SU-DHL-6 (cell line): ENCODE data around the gene NEIL3.

Source experiments
- EZH2phosphoT487 ChIP-seq: fragments of 200-600 bp; sonication (generic), shearing (Covaris generic); conservative IDR thresholded peaks from 2 replicates; pipeline ENCODE4 v1.6.1; 2018; ENCODE audit warnings: mild to moderate bottlenecking, antibody characterized with exemption, low read length, moderate library complexity, mixed read lengths
- TF ChIP-seq, protein P1 (sequence below): fragments of 200-600 bp; sonication (generic); IDR thresholded peaks from one replicate; pipeline ENCODE4 v1.5.1; 2017; ENCODE audit warnings: antibody characterized with exemption, mild to moderate bottlenecking, low read length, moderate library complexity; ENCODE audit not compliant: insufficient read depth, poor library complexity, severe bottlenecking

DNA sequence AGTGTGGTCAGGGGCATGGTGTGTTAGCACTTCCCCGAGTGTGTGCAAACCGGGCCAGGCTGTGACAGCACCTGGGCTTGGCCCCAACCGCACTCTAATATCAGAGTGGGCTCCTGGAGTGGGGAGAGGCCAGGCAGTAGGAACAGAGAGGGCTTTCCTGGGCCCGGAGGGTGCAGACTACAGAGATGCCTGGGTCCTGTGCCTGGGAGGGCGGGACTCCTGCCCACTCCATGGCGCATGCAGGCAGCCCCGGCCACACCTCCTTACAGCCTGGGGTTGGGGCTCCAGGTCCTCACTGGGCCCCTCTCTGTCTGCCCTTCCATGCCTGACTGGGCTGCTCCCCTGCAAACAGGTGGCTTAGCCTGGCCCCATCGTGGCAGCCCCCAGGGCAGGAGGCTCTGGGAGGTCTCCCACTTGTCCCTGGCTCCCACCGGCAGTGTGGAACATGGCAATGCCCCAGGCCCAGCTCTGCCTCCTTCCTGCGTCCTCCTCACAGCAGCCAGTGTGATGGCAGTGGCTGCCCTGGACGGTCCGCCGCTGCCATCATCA lies 72.2 kb downstream of the NEIL3 start:
- TF ChIP-seq EZH2phosphoT487, result no peak
- TF ChIP-seq, protein P1, sequence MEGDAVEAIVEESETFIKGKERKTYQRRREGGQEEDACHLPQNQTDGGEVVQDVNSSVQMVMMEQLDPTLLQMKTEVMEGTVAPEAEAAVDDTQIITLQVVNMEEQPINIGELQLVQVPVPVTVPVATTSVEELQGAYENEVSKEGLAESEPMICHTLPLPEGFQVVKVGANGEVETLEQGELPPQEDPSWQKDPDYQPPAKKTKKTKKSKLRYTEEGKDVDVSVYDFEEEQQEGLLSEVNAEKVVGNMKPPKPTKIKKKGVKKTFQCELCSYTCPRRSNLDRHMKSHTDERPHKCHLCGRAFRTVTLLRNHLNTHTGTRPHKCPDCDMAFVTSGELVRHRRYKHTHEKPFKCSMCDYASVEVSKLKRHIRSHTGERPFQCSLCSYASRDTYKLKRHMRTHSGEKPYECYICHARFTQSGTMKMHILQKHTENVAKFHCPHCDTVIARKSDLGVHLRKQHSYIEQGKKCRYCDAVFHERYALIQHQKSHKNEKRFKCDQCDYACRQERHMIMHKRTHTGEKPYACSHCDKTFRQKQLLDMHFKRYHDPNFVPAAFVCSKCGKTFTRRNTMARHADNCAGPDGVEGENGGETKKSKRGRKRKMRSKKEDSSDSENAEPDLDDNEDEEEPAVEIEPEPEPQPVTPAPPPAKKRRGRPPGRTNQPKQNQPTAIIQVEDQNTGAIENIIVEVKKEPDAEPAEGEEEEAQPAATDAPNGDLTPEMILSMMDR, result no peak
